ENCODE results near the gene SRPX. TPM values are rescaled to one million over a fixed set of nuclear protein-coding genes. Genes with fewer than 3 reads are reported as not detected.

The SRPX gene
- total RNA-seq, 1 donor from 2014 or later = 4.8 TPM

- no peak for DNase-seq (ENCODE audit: low spot score)
- Histone ChIP-seq H3K9me3 (ENCODE audit: low read depth) (no peaks in the 10 kb centered on the region), H2AFZ (replicated peaks) (no peak overlapping the region), H3K9ac (no peak overlapping the region), H3K4me3 (no peak overlapping the region), H4K20me1 (ENCODE audit: low read depth) (no peaks in the 10 kb centered on the region), H3K27ac (no peak overlapping the region), H3K36me3 (no peaks in the 10 kb centered on the region), H3K4me1 (no peaks in the 10 kb centered on the region), H3K27me3 (no peaks in the 10 kb centered on the region), H3K79me2 (ENCODE audit: low read depth) (no peaks in the 10 kb centered on the region), H3F3A (ENCODE audit: low read depth) (no peaks in the 10 kb centered on the region), H3K4me2 (no peak overlapping the region)
- Mint-ChIP-seq H3K27me3 (ENCODE audit: insufficient read depth, low read depth) (peaks cover 2% of the 10 kb centered on the region), H3K4me3 (no peak overlapping the region), H3K27ac (no peak overlapping the region), H3K36me3 (no peaks in the 10 kb centered on the region), H3K9me3 (no peaks in the 10 kb centered on the region), H3K4me1 (no peaks in the 10 kb centered on the region)
- TF ChIP-seq EZH2 (IDR thresholded peaks at IDR 0.05) (no peak), EZH2phosphoT487 (IDR thresholded peaks at IDR 0.05) (no peak), CTCF (IDR thresholded peaks at IDR 0.05) (no peak)
Measured at GRCh38 chrX:38124000-38124399, 96.7 kb downstream of the SRPX start.

GRCh38 chrX:38117485-38117884, 103.2 kb downstream of the SRPX start:
- Mint-ChIP-seq H3K9me3 (peaks cover 4% of the 10 kb centered on the region), H3K36me3 (no peaks in the 10 kb centered on the region), H3K4me3 (no peak overlapping the region), H3K27ac (no peak overlapping the region), H3K27me3 (ENCODE audit: insufficient read depth, low read depth) (no peaks in the 10 kb centered on the region), H3K4me1 (no peaks in the 10 kb centered on the region)
- H3F3A ChIP-seq (ENCODE audit: low read depth) = no peaks in the 10 kb centered on the region
- TF ChIP-seq EZH2 (IDR thresholded peaks at IDR 0.05) (no peak), CTCF (IDR thresholded peaks at IDR 0.05) (no peak), EZH2phosphoT487 (IDR thresholded peaks at IDR 0.05) (no peak)
- no peak overlapping the region for H3K4me2 ChIP-seq
- no peak for DNase-seq (ENCODE audit: low spot score)
- H3K4me1 ChIP-seq = no peaks in the 10 kb centered on the region
- no peak overlapping the region for H3K9ac ChIP-seq
- no peaks in the 10 kb centered on the region for H4K20me1 ChIP-seq (ENCODE audit: low read depth)
- H3K27ac ChIP-seq = no peak overlapping the region
- H2AFZ ChIP-seq (replicated peaks) = no peak overlapping the region
- H3K79me2 ChIP-seq (ENCODE audit: low read depth) = no peaks in the 10 kb centered on the region
- H3K4me3 ChIP-seq = no peak overlapping the region
- no peaks in the 10 kb centered on the region for H3K36me3 ChIP-seq
- H3K9me3 ChIP-seq (ENCODE audit: low read depth) = peaks cover 6% of the 10 kb centered on the region
- H3K27me3 ChIP-seq = no peaks in the 10 kb centered on the region

- Histone ChIP-seq H3K4me3 (no peak overlapping the region), H3K79me2 (ENCODE audit: low read depth) (no peaks in the 10 kb centered on the region), H3K27ac (no peak overlapping the region), H3K9ac (no peak overlapping the region), H3F3A (ENCODE audit: low read depth) (no peaks in the 10 kb centered on the region), H3K36me3 (no peaks in the 10 kb centered on the region), H2AFZ (replicated peaks) (no peak overlapping the region), H3K9me3 (ENCODE audit: low read depth) (peaks cover 6% of the 10 kb centered on the region), H3K27me3 (no peaks in the 10 kb centered on the region), H4K20me1 (ENCODE audit: low read depth) (no peaks in the 10 kb centered on the region), H3K4me1 (no peaks in the 10 kb centered on the region), H3K4me2 (no peak overlapping the region)
- TF ChIP-seq EZH2 (IDR thresholded peaks at IDR 0.05) (no peak), CTCF (IDR thresholded peaks at IDR 0.05) (no peak), EZH2phosphoT487 (IDR thresholded peaks at IDR 0.05) (no peak)
- Mint-ChIP-seq H3K4me1 (no peaks in the 10 kb centered on the region), H3K4me3 (no peak overlapping the region), H3K36me3 (no peaks in the 10 kb centered on the region), H3K27ac (no peak overlapping the region), H3K27me3 (ENCODE audit: insufficient read depth, low read depth) (no peaks in the 10 kb centered on the region), H3K9me3 (peaks cover 4% of the 10 kb centered on the region)
- DNase-seq (ENCODE audit: low spot score) = no peak
Measured at GRCh38 chrX:38116706-38117105, 104.0 kb downstream of the SRPX start.
